Gastroesophageal sphincter (tissue), 4 donors: ENCODE data around the gene LAMA2. TPM values are rescaled to one million over a fixed set of nuclear protein-coding genes. Genes with fewer than 3 reads are reported as not detected.
"Not testable (repeated sequence)": the region's sequence is repeated elsewhere in the genome, so short reads cannot be mapped to it uniquely, and the experiment has no call there.

Source experiments
- ATAC-seq: fragments of 150-250 bp; one replicate; pipeline ENCODE4 v1.9.1; 2016; ENCODE audit warnings: mild to moderate bottlenecking, moderate library complexity
- H3K27ac ChIP-seq, 4 donors: fragments of 200-600 bp; sonication (generic) in 3 of 4; 1 replicate in 3 of 4; 2 replicates in 1 of 4; pipeline ENCODE4 v1.5.1; 2016 to 2019
- H3K27me3 ChIP-seq: fragments of 200-600 bp; sonication (generic); one replicate; pipeline ENCODE4 v1.5.1; 2019
- H3K36me3 ChIP-seq, 2 donors: fragments of 200-600 bp; sonication (generic); one replicate each; pipeline ENCODE4 v1.5.1; 2019; ENCODE audit warnings: control low read depth in 1 of 2
- H3K4me1 ChIP-seq, 3 donors: fragments of 200-600 bp; sonication (generic); 1 replicate in 2 of 3; 2 replicates in 1 of 3; pipeline ENCODE4 v1.5.1; 2016 to 2019; ENCODE audit warnings: control low read depth in 2 of 3
- H3K4me3 ChIP-seq, 2 donors: fragments of 200-600 bp; sonication (generic); one replicate each; pipeline ENCODE4 v1.5.1; 2019; ENCODE audit warnings: mild to moderate bottlenecking in 1 of 2, moderate library complexity in 1 of 2
- H3K9me3 ChIP-seq, 3 donors: fragments of 200-600 bp; sonication (generic); one replicate each; pipeline ENCODE4 v1.5.1; 2017 to 2019; ENCODE audit warnings: control low read depth in 2 of 3
- EP300 ChIP-seq: sonication (generic); formaldehyde crosslinking; IDR thresholded peaks from one replicate; pipeline ENCODE4 v1.6.1; 2017; ENCODE audit warnings: antibody characterized with exemption, mild to moderate bottlenecking
- POLR2A ChIP-seq, 2 donors: fragments of 450-650 bp; IDR thresholded peaks; one replicate each; pipeline ENCODE4 v1.6.1; 2017; ENCODE audit warnings: antibody characterized with exemption in 2 of 2, mild to moderate bottlenecking in 2 of 2, moderate library complexity in 1 of 2
- POLR2AphosphoS5 ChIP-seq: sonication (generic); formaldehyde crosslinking; IDR thresholded peaks from one replicate; pipeline ENCODE4 v1.6.1; 2017; ENCODE audit warnings: antibody characterized with exemption
- WGBS, 2 donors: methylation state at CpG; one replicate each; pipeline ENCODE4 v1.1.5; 2018; ENCODE audit warnings: low coverage in 1 of 2; 5-methylcytosine and 5-hydroxymethylcytosine counted together
- total RNA-seq, 4 donors: library from RNA; depleted of rRNA; stranded (reverse); fragments of >200 nt; gene quantifications; one replicate each; pipeline ENCODE4 v1.1.0, GENCODE V29; 2016
- TF ChIP-seq, protein P1 (sequence below), 4 experiments: fragments of 200-600 bp in 2 of 4; fragments of 450-650 bp in 2 of 4; sonication (generic) in 1 of 4; IDR thresholded peaks; one replicate each; pipeline ENCODE4 v1.5.1; 2017 to 2019; ENCODE audit warnings: antibody characterized with exemption in 4 of 4, mild to moderate bottlenecking in 2 of 4, moderate library complexity in 2 of 4

The LAMA2 gene
- total RNA-seq, 4 donors from 2014 or later = 103 to 199 (median 153) TPM

DNA sequence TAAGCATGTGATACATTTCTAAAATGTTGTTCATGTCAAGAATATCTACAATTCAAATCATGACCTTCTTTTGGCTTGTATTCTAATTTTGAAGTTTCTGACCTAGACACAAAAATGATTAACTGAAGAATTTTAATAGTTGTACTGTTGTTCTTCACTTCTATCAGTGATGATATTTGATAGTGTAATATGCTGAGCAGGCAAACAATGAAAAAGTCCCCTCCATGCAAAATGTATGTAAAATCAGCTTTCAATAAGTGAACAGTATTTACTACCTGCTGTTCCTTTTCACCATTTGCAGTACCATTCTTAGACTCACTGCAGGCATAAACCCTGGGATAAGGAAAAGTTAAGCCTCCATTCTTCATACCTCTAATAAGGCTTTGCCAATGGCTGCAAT lies 201.5 kb downstream of the LAMA2 start:
- Histone ChIP-seq H3K27me3 (no peaks in the 10 kb centered on the region), H3K4me3 (no peak overlapping the region), H3K36me3 (no peaks in the 10 kb centered on the region), H3K4me1 (no peaks in the 10 kb centered on the region), H3K9me3 (no peaks in the 10 kb centered on the region), H3K27ac (peak overlapping the region in 1 of 4 donors; percentile 2)
- TF ChIP-seq EP300 (no peak), POLR2A (IDR thresholded peaks at IDR 0.05) (no peak), POLR2AphosphoS5 (no peak)
- TF ChIP-seq, protein P1, sequence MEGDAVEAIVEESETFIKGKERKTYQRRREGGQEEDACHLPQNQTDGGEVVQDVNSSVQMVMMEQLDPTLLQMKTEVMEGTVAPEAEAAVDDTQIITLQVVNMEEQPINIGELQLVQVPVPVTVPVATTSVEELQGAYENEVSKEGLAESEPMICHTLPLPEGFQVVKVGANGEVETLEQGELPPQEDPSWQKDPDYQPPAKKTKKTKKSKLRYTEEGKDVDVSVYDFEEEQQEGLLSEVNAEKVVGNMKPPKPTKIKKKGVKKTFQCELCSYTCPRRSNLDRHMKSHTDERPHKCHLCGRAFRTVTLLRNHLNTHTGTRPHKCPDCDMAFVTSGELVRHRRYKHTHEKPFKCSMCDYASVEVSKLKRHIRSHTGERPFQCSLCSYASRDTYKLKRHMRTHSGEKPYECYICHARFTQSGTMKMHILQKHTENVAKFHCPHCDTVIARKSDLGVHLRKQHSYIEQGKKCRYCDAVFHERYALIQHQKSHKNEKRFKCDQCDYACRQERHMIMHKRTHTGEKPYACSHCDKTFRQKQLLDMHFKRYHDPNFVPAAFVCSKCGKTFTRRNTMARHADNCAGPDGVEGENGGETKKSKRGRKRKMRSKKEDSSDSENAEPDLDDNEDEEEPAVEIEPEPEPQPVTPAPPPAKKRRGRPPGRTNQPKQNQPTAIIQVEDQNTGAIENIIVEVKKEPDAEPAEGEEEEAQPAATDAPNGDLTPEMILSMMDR (IDR thresholded peaks at IDR 0.05) = no peak
- ATAC-seq = no peak

DNA sequence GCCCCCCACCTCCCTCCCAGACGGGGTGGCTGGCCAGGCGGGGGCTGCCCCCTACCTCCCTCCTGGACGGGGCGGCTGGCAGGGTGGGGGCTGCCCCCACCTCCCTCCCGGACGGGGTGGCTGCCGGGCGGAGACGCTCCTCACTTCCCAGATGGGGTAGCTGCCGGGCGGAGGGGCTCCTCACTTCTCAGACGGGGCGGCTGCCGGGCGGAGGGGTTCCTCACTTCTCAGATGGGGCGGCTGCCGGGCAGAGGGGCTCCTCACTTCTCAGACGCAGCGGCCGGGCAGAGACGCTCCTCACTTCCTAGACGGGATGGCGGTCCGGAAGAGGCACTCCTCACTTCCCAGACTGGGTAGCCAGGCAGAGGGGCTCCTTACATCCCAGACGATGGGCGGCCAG lies 205.5 kb downstream of the LAMA2 start:
- H3K27ac ChIP-seq, H3K36me3 ChIP-seq, H3K4me1 ChIP-seq, H3K4me3 ChIP-seq, H3K27me3 ChIP-seq, ATAC-seq, H3K9me3 ChIP-seq: not testable (repeated sequence)
- no CpG with 5 or more reads among the region's 26 CpGs for WGBS, 2 donors

DNA sequence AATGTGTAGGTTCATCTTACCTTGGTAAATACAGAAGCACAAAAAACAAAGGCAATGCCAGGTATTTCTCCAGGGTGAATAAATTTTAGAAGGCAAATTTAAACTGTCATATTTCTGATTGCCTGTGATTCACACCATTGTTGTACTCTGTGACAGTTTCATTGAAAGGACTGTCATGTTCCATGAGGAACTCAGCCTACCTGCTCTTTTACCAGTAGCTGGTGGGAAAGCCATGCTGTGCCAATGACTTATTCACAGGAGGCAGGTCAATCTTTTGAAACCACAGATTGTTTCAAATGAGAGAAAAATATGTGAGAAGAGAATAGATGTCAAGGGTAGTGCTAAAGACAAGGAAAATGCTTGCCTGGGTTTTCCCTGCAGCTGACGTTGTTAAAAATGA lies 206.4 kb downstream of the LAMA2 start:
- TF ChIP-seq POLR2A (IDR thresholded peaks at IDR 0.05) (no peak), POLR2AphosphoS5 (no peak), EP300 (no peak)
- TF ChIP-seq, protein P1 (IDR thresholded peaks at IDR 0.05) = no peak
- WGBS, 2 donors = 88% methylated on average over 1 of the region's 1 CpG; no CpG with 5 or more reads in 1 of the 2 donors

DNA sequence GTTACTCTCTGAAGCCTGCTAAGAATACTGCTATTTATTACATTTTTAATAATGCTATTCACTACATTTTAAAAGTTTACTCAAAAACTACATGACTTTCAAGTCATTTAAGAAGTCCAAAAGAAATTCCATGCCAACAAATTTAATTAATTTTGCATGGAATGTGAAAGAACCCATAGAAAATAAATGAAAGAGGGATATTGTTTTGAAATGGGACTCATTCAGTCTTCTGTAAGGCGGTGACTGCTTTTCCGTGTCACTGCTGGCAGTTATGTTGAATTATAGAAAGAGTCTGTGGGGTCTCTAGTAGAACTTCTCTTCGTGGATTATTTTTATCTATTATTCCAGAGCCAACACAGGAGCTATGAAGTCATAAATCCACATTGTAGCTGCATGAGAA lies 211.2 kb downstream of the LAMA2 start:
- WGBS, 2 donors = 45 to 46% methylated on average over 3 of the region's 3 CpGs
- ATAC-seq = no peak
- Histone ChIP-seq H3K9me3 (no peaks in the 10 kb centered on the region), H3K27ac (no peak overlapping the region), H3K36me3 (no peaks in the 10 kb centered on the region), H3K4me1 (no peaks in the 10 kb centered on the region), H3K4me3 (no peak overlapping the region), H3K27me3 (no peaks in the 10 kb centered on the region)
- TF ChIP-seq POLR2A (IDR thresholded peaks at IDR 0.05) (no peak), POLR2AphosphoS5 (no peak), EP300 (no peak)
- TF ChIP-seq, protein P1 (IDR thresholded peaks at IDR 0.05) = no peak

More for the DNA sequence above, 206.4 kb downstream of the LAMA2 start:
- H3K27me3 ChIP-seq = no peaks in the 10 kb centered on the region
- no peaks in the 10 kb centered on the region for H3K9me3 ChIP-seq
- no peak overlapping the region for H3K27ac ChIP-seq
- H3K36me3 ChIP-seq = no peaks in the 10 kb centered on the region
- H3K4me1 ChIP-seq = no peaks in the 10 kb centered on the region
- no peak for ATAC-seq
- no peak overlapping the region for H3K4me3 ChIP-seq

DNA sequence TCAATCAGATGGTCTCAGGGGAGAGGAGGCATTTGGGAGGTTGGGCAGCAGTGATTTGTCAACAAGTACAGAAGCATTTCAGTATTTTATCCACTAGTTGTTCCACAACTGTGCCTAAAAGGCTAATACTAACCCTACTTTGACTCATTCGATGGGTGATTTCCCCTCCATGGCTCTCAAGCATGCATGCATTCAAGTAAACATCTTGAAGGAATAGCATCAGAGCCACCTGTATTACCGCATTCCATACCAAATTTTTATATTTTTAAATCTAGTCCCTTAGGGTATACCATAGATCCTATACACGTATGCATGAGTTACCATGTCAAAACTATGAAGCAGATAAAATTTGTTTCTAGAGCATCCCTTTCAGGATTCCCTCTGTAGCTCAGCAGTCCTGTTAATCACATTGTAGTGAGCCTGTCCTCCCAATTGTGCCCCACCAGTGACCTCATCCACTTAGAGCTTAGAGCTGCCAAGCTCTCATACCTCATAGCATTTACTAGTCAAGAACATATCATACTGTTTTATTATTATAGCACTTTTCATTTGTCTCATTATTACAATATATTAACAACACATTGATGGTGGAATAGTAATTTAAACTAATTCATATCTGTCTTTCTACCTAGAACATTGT lies 213.8 kb downstream of the LAMA2 start:
- H3K4me3 ChIP-seq = no peak overlapping the region
- TF ChIP-seq POLR2AphosphoS5 (no peak), POLR2A (IDR thresholded peaks at IDR 0.05) (no peak), EP300 (no peak)
- TF ChIP-seq, protein P1 (IDR thresholded peaks at IDR 0.05) = no peak
- ATAC-seq = no peak
- H3K4me1 ChIP-seq = no peaks in the 10 kb centered on the region
- WGBS, 2 donors = 80 to 84% methylated on average over 3 of the region's 3 CpGs
- H3K27ac ChIP-seq = no peak overlapping the region
- H3K9me3 ChIP-seq = no peaks in the 10 kb centered on the region
- H3K27me3 ChIP-seq = no peaks in the 10 kb centered on the region
- no peaks in the 10 kb centered on the region for H3K36me3 ChIP-seq
